ENCODE measurements around the gene IGFBP3. TPM values are rescaled to one million over a fixed set of nuclear protein-coding genes. Genes with fewer than 3 reads are reported as not detected.

Gene IGFBP3
- total and polyA plus RNA-seq, 2 of the 13 experiments (the other 11 are each of a cell fraction or from before 2014, with no cell fraction given): 57.5 TPM; not detected in 1

GRCh38 chr7:45889367-45890067 is 31.6 kb downstream of the IGFBP3 start (continued):
- TF ChIP-seq STAT6 (CRISPR knock-in tag; IDR thresholded peaks at IDR 0.05; ENCODE audit: borderline replicate concordance) (no peak), ZUFSP (CRISPR knock-in tag; IDR thresholded peaks at IDR 0.05; ENCODE audit: borderline replicate concordance) (no peak), RBM22 (optimal IDR thresholded peaks at IDR 0.05; ENCODE audit: low read length) (no peak), ZNF883 (CRISPR knock-in tag; IDR thresholded peaks at IDR 0.05; ENCODE audit: not compliant biosample characterization) (no peak), ZFP82 (CRISPR knock-in tag; IDR thresholded peaks at IDR 0.05; ENCODE audit: borderline replicate concordance) (0 out of 2 replicates have a peak, but pooled peaks have one; percentile 34), ZNF7 (CRISPR knock-in tag; IDR thresholded peaks at IDR 0.05) (no peak), HNF1A (IDR thresholded peaks at IDR 0.05; ENCODE audit: low read depth) (peak; percentile 10; the same call in 1 of the 2 replicates), HNF1A (CRISPR knock-in tag; IDR thresholded peaks at IDR 0.05; ENCODE audit: borderline replicate concordance) (no peak), ZC3H4 (CRISPR knock-in tag; IDR thresholded peaks at IDR 0.05; ENCODE audit: borderline replicate concordance) (peak; percentile 24; the same call in 1 of the 2 replicates), ZNF691 (CRISPR knock-in tag; IDR thresholded peaks at IDR 0.05; ENCODE audit: borderline replicate concordance, low read depth) (no peak), ATAD3A (CRISPR knock-in tag; IDR thresholded peaks at IDR 0.05) (no peak), MNT (IDR thresholded peaks at IDR 0.05) (no peak)

All from HepG2 (cell line).